Upper lobe of right lung (tissue), 1 donor: ENCODE results near the gene CCL1. TPM values are rescaled to one million over a fixed set of nuclear protein-coding genes. Genes with fewer than 3 reads are reported as not detected.

ENCODE experiments used
- total RNA-seq: library from RNA; stranded (reverse); fragmentation: NEBNext Ultra II Directional; extraction: Animal tissue kit (Norgen Biotek cat#: 25700); gene quantifications from one replicate; pipeline ENCODE4 v1.2.1, GENCODE V29; 2021
- donor health status: DM: no; HTN: yes; CAD: no; lungs with severe emphysema.

CCL1 gene
- total RNA-seq, 1 donor from 2014 or later, result not detected

Other genes starting within 250 kb of the CCL1 start
- 53.3 TPM for gene CCL2, start 107.9 kb downstream of the CCL1 start, total RNA-seq
- not detected for gene CCL7, start 93.0 kb downstream of the CCL1 start, total RNA-seq
- gene CCL11, start 77.5 kb downstream of the CCL1 start, total RNA-seq, result 0.98 TPM
- 1.5 TPM for gene CCL8, start 43.8 kb downstream of the CCL1 start, total RNA-seq
- 10.2 TPM for gene CCL13, start 6.8 kb downstream of the CCL1 start, total RNA-seq
- gene TMEM132E, start 216.3 kb upstream of the CCL1 start, total RNA-seq, result 0.23 TPM